Nucleus accumbens (tissue), 56 donors: ENCODE results near the gene KCNJ1.
A peak's percentile ranks its signal among the peaks of the same experiment; 100 is the strongest.

ENCODE experiments used
- DNase-seq, 56 donors: peaks; one replicate each; lab custom pipeline; 2025; lab: John Stamatoyannopoulos, UW

KCNJ1 gene

GRCh38 chr11:128827191-128827893 is 39.8 kb downstream of the KCNJ1 start:
- DNase-seq: no peak

GRCh38 chr11:128825050-128825784 is 41.9 kb downstream of the KCNJ1 start:
- DNase-seq: no peak

GRCh38 chr11:128824191-128825049 is 42.7 kb downstream of the KCNJ1 start:
- peak in 1 of 56 donors; percentile 28 for DNase-seq

- DNase-seq: no peak
Measured at GRCh38 chr11:128823753-128824152, 43.3 kb downstream of the KCNJ1 start.

- DNase-seq: no peak
Measured at GRCh38 chr11:128822130-128822529, 45.0 kb downstream of the KCNJ1 start.

- no peak for DNase-seq
Measured at GRCh38 chr11:128821556-128821955, 45.5 kb downstream of the KCNJ1 start.

- no peak for DNase-seq
Measured at GRCh38 chr11:128819198-128819597, 47.9 kb downstream of the KCNJ1 start.

- DNase-seq: no peak
Measured at GRCh38 chr11:128814856-128815705, 52.0 kb downstream of the KCNJ1 start.

GRCh38 chr11:128813729-128814128 is 53.4 kb downstream of the KCNJ1 start:
- no peak for DNase-seq

GRCh38 chr11:128810784-128811514 is 56.1 kb downstream of the KCNJ1 start:
- no peak for DNase-seq

GRCh38 chr11:128809128-128809527 is 58.0 kb downstream of the KCNJ1 start:
- no peak for DNase-seq

GRCh38 chr11:128807909-128808308 is 59.2 kb downstream of the KCNJ1 start:
- no peak for DNase-seq

GRCh38 chr11:128806506-128807261 is 60.4 kb downstream of the KCNJ1 start:
- DNase-seq: peak in 5 of 56 donors; percentile 12 to 31 (median 25)

- no peak for DNase-seq
Measured at GRCh38 chr11:128804481-128804880, 62.6 kb downstream of the KCNJ1 start.

GRCh38 chr11:128803449-128804245 is 63.4 kb downstream of the KCNJ1 start:
- DNase-seq: no peak

GRCh38 chr11:128803011-128803410 is 64.1 kb downstream of the KCNJ1 start:
- no peak for DNase-seq

GRCh38 chr11:128802358-128802981 is 64.6 kb downstream of the KCNJ1 start:
- DNase-seq: no peak
